ENCODE measurements around the gene SLCO2A1.

- TF ChIP-seq CTCF (IDR thresholded peaks at IDR 0.05) (no peak), POLR2A (IDR thresholded peaks at IDR 0.05) (no peak), POLR2AphosphoS5 (IDR thresholded peaks at IDR 0.05) (no peak)
Measured at GRCh38 chr3:134060561-134061385, 31.0 kb upstream of the SLCO2A1 start.

All from breast epithelium (tissue), 3 donors.